ENCODE results near the gene RASGRF2.

- TF ChIP-seq CTCF (IDR thresholded peaks at IDR 0.05; ENCODE audit: poor library complexity, severe bottlenecking) (no peak), EZH2 (IDR thresholded peaks at IDR 0.05; ENCODE audit: borderline replicate concordance, insufficient read depth, low read length, poor library complexity, severe bottlenecking) (no peak), REST (IDR thresholded peaks at IDR 0.05; ENCODE audit: borderline replicate concordance) (no peak), MXI1 (conservative IDR thresholded peaks at IDR 0.05; ENCODE audit: poor library complexity, severe bottlenecking) (no peak)
These were observed 59.6 kb downstream of the RASGRF2 start for GRCh38 chr5:81019748-81020147.
